Heart right ventricle (tissue), 16 donors: ENCODE measurements around the gene HSPG2. TPM values are rescaled to one million over a fixed set of nuclear protein-coding genes. Genes with fewer than 3 reads are reported as not detected.

Source experiments
- ATAC-seq, 8 donors: fragments of 200-7000 bp; cut with Tn5 transposase; one replicate each; pipeline ENCODE4 v1.9.1; 2020; ENCODE audit warnings: mild to moderate bottlenecking in 8 of 8, moderate library complexity in 8 of 8, moderate number of reproducible peaks in 1 of 8
- DNase-seq, 2 donors: peaks; one replicate each; pipeline ENCODE4 v3.0.0-alpha.2; 2020
- H3K27ac ChIP-seq, 10 donors: fragments of 200-600 bp; sonication (generic) in 2 of 10; one replicate each; pipeline versions ENCODE4 v1.5.0 to v1.8.0; 2020 to 2022; ENCODE audit warnings: mild to moderate bottlenecking in 3 of 10
- H3K27me3 ChIP-seq, 7 donors: fragments of 200-600 bp; one replicate each; pipeline ENCODE4 v1.8.0; 2021 to 2022; ENCODE audit warnings: mild to moderate bottlenecking in 2 of 7
- H3K36me3 ChIP-seq, 9 donors: fragments of 200-600 bp; sonication (generic) in 1 of 9; one replicate each; pipeline versions ENCODE4 v1.5.0 to v1.8.0; 2020 to 2022; ENCODE audit warnings: mild to moderate bottlenecking in 2 of 9
- H3K4me1 ChIP-seq, 9 donors: fragments of 200-600 bp; sonication (generic) in 1 of 9; one replicate each; pipeline versions ENCODE4 v1.5.0 to v1.8.0; 2020 to 2022; ENCODE audit warnings: mild to moderate bottlenecking in 4 of 9
- H3K4me3 ChIP-seq, 10 donors: fragments of 200-600 bp; sonication (generic) in 2 of 10; one replicate each; pipeline versions ENCODE4 v1.5.0 to v1.8.0; 2020 to 2022; ENCODE audit warnings: mild to moderate bottlenecking in 7 of 10, moderate library complexity in 2 of 10
- H3K9me3 ChIP-seq, 11 donors: fragments of 200-600 bp in 10 of 11; sonication (generic) in 2 of 11; one replicate each; pipeline versions ENCODE4 v1.5.0 to v1.8.0; 2013 to 2022; ENCODE audit warnings: mild to moderate bottlenecking in 2 of 11, control low read depth in 1 of 11, moderate library complexity in 1 of 11
- CTCF ChIP-seq, 9 donors: fragments of 200-600 bp; sonication (generic) in 2 of 9; IDR thresholded peaks; one replicate each; pipeline versions ENCODE4 v1.5.0 to v1.8.0; 2021 to 2022; ENCODE audit warnings: antibody characterized with exemption in 9 of 9, mild to moderate bottlenecking in 5 of 9, moderate library complexity in 1 of 9
- WGBS, 2 donors: extraction: QIAGEN DNeasy Blood & Tissue Kit; methylation state at CpG; one replicate each; pipeline ENCODE4 v1.1.7; 2013; ENCODE audit warnings: inconsistent platforms in 1 of 2; 5-methylcytosine and 5-hydroxymethylcytosine counted together
- intact Hi-C, 10 donors: fragments of 100-400 bp; cut with DNase I; formaldehyde crosslinking; loops; one replicate each; pipeline versions ENCODE4 v1.11.1 to v1.14.2; 2022
- polyA plus RNA-seq, 2 donors: library from polyadenylated mRNA; stranded (reverse); fragments of 200-250 nt; gene quantifications; one replicate each; pipeline ENCODE4 v1.2.3, GENCODE V29; 2013
- total RNA-seq, 10 donors: library from RNA; stranded (reverse); fragmentation: NEBNext Ultra II Directional in 3 of 10; extraction: Animal tissue kit (Norgen Biotek cat#: 25700) in 3 of 10; gene quantifications; one replicate each; pipeline versions ENCODE4 v1.2.1 to v1.2.4, GENCODE V29; 2021 to 2023
- donor health status: Arrhythmogenic right ventricular cardiomyopathy.
- donor health status: ischemic (EF 13 %, LVEDD 7.1; RV severe dilation, severe dysfunction).
- donor health status: healthy with polysubstance abuse.
- donor health status: DM: no; HTN: yes; CAD: no.
- donor health status: DM: no; HTN: no; CAD: no.
- donor health status: ischemic (EF 25% LVEDD 6.9; RV normal size, moderate dysfunction).
- donor health status: ischemic (EF 25% LVEDD 5.7; RV mildly dilated, moderate dysfunction).
- donor health status: healthy.
- donor health status: DM: yes; HTN: yes; CAD: no.
- donor health status: Ischemic cardiomyopathy.
- donor health status: ischemic (EF 35%, LVEDD 5.7; RV mildly dilated, moderate dysfunction).
- donor health status: nonischemic (EF 11% LVEDD 7.7; RV severe dilation, severe dysfunction).
- donor health status: DM: yes; HTN: yes; CAD: no.
- donor health status: PGD.
- donor health status: ischemic (EF 29% LVEDD 5.4; RV normal size, mild dysfunction).
- donor health status: nonischemic (EF 23%, LVEDD 6.1; RV moderate dilation, normal function).

Gene HSPG2
- total and polyA plus RNA-seq, 12 donors, result 221 to 508 (median 310) TPM

GRCh38 chr1:21914880-21915640, 22.1 kb downstream of the HSPG2 start:
- Histone ChIP-seq H3K36me3 (peaks cover 0 to 52% (median 12%) of the 10 kb centered on the region in 9 donors), H3K27me3 (no peaks in the 10 kb centered on the region), H3K4me3 (no peak overlapping the region), H3K27ac (peak overlapping the region; percentile 84 to 99 (median 92)), H3K9me3 (no peaks in the 10 kb centered on the region), H3K4me1 (peaks cover 57 to 100% (median 99%) of the 10 kb centered on the region in 9 donors)
- no peak for TF ChIP-seq CTCF (IDR thresholded peaks at IDR 0.05)
- DNase-seq (peak in 1 of 2 donors; percentile 72), ATAC-seq (peak in 7 of 8 donors; percentile 16 to 68 (median 50))
- 27 to 31% methylated on average over 21 of the region's 21 CpGs for WGBS, 2 donors
- intact Hi-C loops, result loop anchor here in 2 of 10 donors (2.0 to 5.0 kb wide), 2 partner anchors 18 to 42 kb away; no protein-coding TSS in a partner anchor

GRCh38 chr1:21914450-21914849, 22.7 kb downstream of the HSPG2 start:
- Histone ChIP-seq H3K9me3 (no peaks in the 10 kb centered on the region), H3K4me1 (peaks cover 55 to 100% (median 99%) of the 10 kb centered on the region in 9 donors), H3K36me3 (peaks cover 0 to 47% (median 12%) of the 10 kb centered on the region in 9 donors), H3K4me3 (no peak overlapping the region), H3K27ac (peak overlapping the region; percentile 84 to 99 (median 92)), H3K27me3 (no peaks in the 10 kb centered on the region)
- no peak for ATAC-seq
- TF ChIP-seq CTCF (IDR thresholded peaks at IDR 0.05), result no peak
- 52% methylated on average over 5 of the region's 5 CpGs for WGBS, 2 donors
- no peak for DNase-seq
- intact Hi-C loops, result loop anchor here in 2 of 10 donors (2.0 to 5.0 kb wide), 2 partner anchors 18 to 43 kb away; no protein-coding TSS in a partner anchor

- peak overlapping the region; percentile 84 to 99 (median 92) for H3K27ac ChIP-seq
- intact Hi-C loops, result loop anchor here in 2 of 10 donors (2.0 to 5.0 kb wide), 2 partner anchors 19 to 44 kb away; no protein-coding TSS in a partner anchor
- 31 to 34% methylated on average over 5 of the region's 5 CpGs for WGBS, 2 donors
- peaks cover 62 to 100% (median 100%) of the 10 kb centered on the region in 9 donors for H3K4me1 ChIP-seq
- ATAC-seq (peak in 7 of 8 donors; percentile 1 to 19 (median 10)), DNase-seq (no peak)
- no peaks in the 10 kb centered on the region for H3K9me3 ChIP-seq
- peak in 1 of 9 donors; percentile 21 for TF ChIP-seq CTCF (IDR thresholded peaks at IDR 0.05)
- H3K36me3 ChIP-seq, result peaks cover 0 to 43% (median 12%) of the 10 kb centered on the region in 9 donors
- no peaks in the 10 kb centered on the region for H3K27me3 ChIP-seq
- H3K4me3 ChIP-seq, result no peak overlapping the region
Observed at GRCh38 chr1:21913763-21914162, 23.3 kb downstream of the HSPG2 start.

- 32% methylated on average over 8 of the region's 8 CpGs for WGBS, 2 donors
- Histone ChIP-seq H3K4me3 (no peak overlapping the region), H3K27me3 (no peaks in the 10 kb centered on the region), H3K4me1 (peaks cover 67 to 100% (median 100%) of the 10 kb centered on the region in 9 donors), H3K27ac (peak overlapping the region; percentile 84 to 99 (median 92)), H3K36me3 (peaks cover 0 to 38% (median 7%) of the 10 kb centered on the region in 9 donors), H3K9me3 (no peaks in the 10 kb centered on the region)
- DNase-seq (no peak), ATAC-seq (peak in 1 of 8 donors; percentile 7)
- TF ChIP-seq CTCF (IDR thresholded peaks at IDR 0.05), result no peak
- intact Hi-C loops, result loop anchor here in 1 of 10 donors (5.0 kb wide), 1 partner anchor 44 kb away; no protein-coding TSS in a partner anchor
Observed at GRCh38 chr1:21913258-21913657, 23.9 kb downstream of the HSPG2 start.
